Activated naive CD4-positive, alpha-beta T cell treated with anti-CD3 and anti-CD28 coated beads, Interleukin-2, amount 10 ng/mL, durations not matched to agents 5 hours and 36 hours (primary cell): ENCODE data around the gene TSPAN5. TPM values are rescaled to one million over a fixed set of nuclear protein-coding genes. Genes with fewer than 3 reads are reported as not detected.

ENCODE experiments used
- total RNA-seq, 2 experiments: library from RNA; stranded (reverse); gene quantifications; one replicate each; pipeline ENCODE4 v1.2.3, GENCODE V29; 2021

TSPAN5 gene
- 10 to 100 TPM; 17.1 to 18.7 TPM for total RNA-seq

GRCh38 chr4:98658287-98659105, at the start of gene TSPAN5:
Gene TSPAN5, minus strand, starts transcription at chr4:98658611.

